ENCODE results near the gene BLMH.
"Not testable (repeated sequence)": the region's sequence is repeated elsewhere in the genome, so short reads cannot be mapped to it uniquely, and the experiment has no call there.

Gene BLMH

DNA sequence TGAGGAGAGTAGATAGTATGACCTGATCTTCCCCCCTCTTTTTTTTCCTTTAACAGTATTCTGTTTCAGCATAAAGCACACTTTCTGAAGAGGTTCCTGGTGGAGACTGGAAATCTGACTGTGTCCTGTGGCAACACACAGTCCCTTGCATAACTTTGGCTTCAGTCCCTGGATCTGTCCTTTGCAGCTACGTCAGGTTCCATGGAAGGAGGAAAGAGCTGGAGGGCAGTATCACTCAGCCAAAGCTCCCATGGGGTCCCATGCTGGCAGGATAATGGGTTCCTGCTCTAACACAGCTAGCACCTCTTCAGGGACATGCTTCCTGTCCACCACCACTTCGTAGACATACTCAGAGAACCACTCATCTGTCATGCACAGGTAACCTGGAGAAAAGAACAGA is 43.0 kb downstream of the BLMH start:
- DNase-seq (ENCODE audit: low read depth): no peak

DNA sequence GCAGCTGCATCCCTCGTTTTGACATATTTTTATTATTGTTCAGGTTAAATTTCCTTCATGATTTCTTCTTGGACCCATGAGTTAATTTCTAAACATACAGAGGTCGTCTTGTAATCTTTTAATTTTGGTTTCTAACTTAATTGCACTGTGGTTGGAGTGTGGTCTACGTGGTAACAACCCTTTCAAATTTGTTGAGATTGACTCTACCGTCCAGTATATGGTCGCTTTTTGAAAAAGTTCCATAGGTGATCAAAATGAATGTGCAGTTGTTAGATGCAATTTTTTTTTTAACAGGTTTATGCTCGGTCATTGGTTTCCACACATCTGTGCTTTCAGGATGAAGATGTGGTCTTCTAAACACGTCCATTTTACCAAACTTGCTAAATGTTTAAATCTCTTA is 45.3 kb downstream of the BLMH start:
- no peak for DNase-seq (ENCODE audit: low read depth)

DNA sequence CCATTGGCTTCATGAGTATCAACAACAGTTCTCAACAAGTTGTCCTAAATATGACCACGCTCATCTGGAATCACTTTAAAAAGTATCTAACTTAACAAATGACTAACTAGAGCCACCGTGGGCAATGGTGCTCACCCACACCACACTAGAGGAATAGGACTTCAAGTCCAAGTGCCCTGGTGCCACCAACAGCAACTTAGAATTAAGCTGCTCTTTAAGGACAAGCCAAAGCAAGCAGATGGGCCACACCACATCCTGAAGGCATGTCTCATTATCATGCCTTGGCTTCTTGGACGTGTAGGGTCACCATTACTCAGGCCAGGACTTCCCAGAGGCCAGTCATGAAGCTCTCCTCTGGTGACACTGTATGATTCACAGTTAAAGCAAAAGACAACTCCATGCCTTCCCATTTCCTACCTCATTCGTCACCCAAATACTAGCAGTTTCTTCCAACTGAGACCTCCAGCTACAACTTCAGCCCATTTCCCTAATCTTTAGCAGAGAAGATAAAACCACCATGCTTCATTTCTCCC is 46.8 kb downstream of the BLMH start:
- no peak for DNase-seq (ENCODE audit: low read depth)

DNA sequence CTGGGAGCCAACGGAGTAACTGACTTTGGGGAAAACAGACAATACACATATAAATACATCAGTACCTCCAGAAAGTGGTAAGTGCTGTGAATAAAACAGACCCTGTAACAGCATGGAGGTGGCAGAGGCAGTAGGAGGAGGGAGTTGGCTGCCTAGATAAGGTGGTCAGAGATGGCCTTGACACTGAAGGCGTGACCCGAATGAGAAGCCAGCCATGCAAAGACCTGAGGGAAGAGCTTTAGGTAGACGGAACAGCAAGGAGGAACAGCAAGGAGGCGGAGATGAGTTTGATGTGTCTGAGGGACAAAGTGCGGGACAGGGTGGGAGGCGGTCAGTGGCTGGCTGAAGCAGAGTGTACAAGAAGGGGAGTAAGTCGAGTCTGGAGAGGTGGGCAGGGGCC is 48.2 kb downstream of the BLMH start:
- no peak for DNase-seq (ENCODE audit: low read depth)

DNA sequence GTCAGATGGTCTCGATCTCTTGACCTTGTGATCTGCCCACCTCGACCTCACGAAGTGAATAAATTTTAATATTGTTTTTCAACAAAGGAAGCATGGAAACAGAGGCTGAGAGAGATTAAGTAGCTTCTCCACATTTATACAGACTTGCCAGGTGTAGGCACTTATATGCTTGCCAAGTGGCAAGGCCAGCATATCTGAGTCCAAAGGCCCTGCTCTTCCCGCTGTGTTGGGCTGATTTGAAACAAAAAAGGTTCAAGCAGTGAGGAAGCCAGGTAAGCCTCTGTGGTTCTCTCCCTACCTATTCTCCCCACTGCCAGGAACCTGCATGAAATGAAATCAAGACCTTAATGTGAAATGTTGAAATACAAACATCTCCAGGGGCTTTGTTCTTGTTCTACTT is 48.7 kb downstream of the BLMH start:
- DNase-seq (ENCODE audit: low read depth): no peak

DNA sequence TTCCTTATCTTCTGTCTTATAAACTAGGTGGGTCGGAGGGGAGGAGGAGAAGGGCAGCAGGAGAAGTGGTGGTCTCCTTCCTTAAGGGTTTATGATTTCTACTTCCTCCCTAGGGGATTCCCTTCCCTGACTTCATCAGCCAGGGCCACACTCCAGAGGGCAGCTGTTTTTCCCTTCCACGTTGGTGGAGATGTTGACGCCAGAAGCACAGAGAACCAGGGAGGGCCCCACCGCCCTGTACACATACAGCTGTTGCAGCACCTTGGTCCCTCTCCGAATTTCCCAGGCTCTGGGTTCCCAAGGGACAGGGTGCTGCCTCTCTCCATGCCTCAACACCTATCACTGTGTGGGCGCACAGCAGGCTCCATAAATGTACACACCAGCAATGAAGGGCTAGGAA is 50.7 kb downstream of the BLMH start:
- no peak for DNase-seq (ENCODE audit: low read depth)

DNA sequence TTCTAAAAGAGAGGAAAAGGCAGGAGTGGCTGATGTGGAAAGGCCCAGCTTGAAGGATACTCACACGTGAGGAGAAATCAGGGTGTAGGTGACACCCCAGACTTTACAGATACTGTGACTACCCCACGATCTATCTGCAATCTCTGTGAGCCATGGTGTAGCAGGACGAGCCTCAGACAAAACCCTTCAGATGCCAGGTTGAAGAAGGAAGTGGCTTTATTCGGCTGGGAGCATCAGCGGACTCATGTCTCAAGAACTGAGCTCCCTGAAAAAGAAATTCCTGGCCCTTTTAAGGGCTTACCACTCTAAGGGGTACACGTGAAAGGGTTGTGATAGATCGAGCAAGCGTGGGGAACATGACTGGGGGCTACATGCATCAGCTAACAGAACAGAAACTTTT is 51.6 kb downstream of the BLMH start:
- no peak for DNase-seq (ENCODE audit: low read depth)

DNA sequence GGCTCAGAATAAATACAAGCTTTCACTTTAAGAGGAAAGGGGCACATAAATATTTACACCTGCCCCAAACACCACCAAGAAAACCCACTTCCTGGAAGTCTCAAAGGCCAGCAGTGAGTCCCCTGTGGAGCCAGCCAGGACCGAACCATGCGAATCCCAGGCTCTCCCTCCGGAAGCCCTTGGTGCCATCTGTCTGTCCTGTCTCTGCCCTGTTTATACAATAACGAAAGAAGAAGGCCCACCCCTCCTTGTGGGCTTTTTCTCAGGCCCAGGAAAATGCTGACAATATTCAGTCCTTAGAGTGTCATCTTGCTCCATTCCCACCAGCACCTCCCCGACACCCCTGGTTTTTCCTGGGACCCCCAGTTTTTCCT is 52.7 kb downstream of the BLMH start:
- DNase-seq (ENCODE audit: low read depth): no peak

DNA sequence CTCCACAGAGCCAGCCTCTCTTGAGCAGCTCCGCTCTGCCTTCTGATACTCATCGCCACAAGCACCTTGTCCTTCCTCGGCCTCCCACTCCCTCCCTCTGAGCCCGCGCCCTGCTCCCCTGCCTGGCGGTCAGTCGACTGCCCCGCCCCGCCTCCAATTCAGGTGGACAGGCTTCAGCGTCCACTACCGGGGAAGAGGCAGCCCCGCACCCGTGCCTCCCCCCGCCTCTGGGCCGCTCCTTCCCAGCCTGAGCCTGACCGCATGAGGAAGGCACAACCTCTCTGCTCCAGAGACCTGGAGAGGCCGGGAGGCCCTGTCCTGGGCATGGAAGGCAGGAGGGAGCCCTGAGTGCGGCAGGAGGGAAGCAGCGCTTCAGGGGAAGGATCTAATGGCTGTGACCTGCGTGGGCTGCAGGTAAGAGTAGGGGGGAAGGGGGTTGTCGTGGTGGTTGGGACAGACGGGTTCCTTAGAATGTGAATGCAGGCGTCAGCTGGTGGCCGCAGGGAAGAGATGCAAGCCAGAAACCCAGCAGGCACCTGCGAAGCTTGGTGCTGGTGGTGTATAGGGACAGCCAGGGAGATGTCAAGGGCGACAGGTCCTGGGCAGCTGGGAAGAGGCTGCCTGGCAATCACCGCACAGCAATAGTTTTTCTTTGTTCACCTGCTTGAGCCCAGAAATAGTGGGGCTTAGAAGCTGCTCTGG is 53.2 kb downstream of the BLMH start:
- DNase-seq (ENCODE audit: low read depth): no peak

DNA sequence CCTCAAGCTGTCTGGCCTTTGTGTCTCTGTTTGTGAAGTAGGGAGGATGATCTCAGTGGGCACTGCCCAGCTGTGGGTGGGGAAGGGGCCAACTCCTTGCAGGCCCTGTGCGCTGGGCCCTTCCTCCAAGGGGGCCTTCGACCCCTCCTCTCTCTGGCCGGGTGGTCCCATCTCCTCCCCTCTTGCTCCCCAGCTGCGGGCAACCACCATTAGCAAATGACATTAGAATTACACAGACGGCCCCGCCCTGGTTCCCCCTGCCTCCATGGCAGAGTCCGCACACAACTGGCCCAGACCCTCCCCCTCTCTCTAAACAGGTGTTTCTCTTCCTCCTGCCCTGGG is 53.8 kb downstream of the BLMH start:
- DNase-seq (ENCODE audit: low read depth): no peak

DNA sequence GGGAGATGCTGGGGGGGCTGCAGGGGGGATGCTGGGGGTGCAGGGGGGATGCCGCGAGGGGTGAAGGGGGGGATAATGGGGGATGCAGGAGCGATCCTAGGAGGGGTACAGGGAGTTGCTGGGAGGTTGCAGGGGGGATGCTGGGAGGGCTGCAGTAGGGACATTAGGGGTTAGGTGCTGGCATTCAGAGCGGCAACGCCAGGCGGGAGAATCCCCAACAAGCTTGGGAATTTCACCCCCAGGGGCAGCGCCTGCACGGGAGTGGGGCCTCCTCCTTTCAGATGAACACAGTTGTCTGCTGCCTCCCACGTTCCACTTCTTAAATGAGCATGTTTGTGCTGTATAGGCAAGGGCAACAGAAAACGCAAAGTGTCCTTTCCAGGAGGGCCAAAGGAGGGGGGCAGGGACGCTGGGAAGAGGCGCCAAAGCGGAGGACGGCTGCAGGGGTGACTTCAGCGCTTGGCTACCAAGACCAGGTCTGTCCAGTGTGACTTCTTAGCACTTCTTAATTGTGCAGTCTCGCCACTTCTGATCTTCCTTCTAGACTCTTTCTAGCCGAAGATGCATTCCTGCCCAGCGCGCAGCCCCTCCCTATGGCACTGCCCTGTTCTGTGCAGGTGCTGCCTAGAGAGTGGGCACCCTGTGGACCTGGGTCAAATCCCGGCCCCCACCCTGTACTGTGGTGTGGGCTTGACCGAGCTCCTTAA is 54.3 kb downstream of the BLMH start:
- no peak for DNase-seq (ENCODE audit: low read depth)

DNA sequence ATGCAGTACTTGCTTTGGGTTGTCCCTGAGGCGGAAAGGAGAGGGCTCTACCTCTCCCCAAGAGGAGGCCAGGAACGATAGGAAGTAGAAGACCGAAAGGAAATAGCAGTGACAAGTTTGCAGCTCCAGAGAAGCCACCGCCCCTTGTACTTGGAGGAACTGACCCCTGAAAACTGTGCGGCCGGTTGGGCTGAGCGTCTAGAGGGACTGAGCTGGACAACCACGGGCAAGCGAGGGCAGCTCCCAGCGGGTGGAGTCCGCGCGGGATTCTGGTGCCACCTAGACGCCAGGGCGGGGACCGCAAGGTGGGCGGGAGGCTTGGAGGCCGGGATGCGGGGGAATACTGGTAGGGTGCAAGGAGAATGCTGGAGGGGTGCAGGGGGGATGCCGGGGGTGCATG is 55.0 kb downstream of the BLMH start:
- DNase-seq (ENCODE audit: low read depth): no peak

DNA sequence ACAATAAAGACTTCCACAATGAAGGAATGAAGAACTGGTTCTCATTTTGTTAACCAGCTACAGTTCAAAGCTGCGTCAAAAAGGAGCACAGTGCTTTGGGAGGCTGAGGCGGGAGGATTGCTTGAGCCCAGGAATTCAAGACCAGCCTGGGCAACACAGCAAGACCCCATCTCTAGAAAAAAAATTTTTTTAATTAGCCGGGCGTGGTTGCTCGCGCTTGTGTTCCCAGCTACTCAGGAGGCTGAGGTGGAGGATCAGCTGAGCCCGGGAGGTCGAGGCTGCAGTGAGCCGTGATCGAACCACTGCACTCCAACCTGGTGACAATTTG is 55.5 kb downstream of the BLMH start:
- no peak for DNase-seq (ENCODE audit: low read depth)

DNA sequence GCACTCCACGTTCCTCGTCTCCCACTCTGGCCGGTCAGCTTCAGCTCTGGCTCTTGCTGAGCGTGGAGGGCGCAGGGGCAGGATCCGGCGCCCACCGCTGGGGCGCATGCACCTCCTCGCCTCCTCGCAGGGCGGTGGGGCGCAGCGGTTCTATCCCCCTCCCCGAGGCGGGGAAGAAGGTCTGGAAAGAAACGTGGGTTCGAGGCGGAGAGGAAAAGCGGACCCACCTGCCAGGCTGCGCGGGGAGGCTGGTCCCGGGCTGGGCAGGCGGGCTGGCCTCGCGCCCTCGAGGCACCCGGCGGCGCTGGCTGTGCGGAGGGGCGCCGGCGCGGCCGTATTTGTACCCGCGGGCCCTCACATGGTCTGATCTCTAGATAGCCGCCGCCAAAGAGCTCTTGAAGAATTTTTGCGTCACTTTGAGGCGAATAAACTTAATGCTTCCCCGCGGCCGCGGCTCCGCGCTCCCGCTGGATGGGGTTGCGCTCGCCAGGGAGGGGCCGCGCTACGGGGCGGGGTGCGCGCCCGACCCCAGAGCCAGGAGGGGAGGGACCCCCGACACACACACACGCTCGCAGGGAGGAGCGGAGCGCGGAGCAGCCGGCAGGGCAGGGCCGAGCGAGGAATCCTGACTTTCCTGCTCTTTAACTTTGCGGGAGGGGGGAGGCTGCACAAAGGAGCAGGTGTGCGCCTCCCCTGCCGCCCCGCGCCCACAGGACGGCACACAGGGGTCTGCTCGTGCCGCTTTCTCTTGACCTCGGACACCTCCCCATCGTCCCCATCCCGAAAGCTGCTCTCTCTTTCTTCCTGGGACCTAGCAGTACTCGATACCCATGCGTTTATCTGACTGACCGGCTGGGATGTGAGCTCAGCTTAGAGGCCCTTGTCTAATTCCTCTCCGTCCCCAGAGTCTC is 56.1 kb downstream of the BLMH start, which contains the start of gene SLC6A4:
TSS of gene SLC6A4 (minus strand) at position 312 of the 911 bp plus-strand sequence. CDS start 13,739 bp downstream, outside the sequence.
- no peak for DNase-seq (ENCODE audit: low read depth)

DNA sequence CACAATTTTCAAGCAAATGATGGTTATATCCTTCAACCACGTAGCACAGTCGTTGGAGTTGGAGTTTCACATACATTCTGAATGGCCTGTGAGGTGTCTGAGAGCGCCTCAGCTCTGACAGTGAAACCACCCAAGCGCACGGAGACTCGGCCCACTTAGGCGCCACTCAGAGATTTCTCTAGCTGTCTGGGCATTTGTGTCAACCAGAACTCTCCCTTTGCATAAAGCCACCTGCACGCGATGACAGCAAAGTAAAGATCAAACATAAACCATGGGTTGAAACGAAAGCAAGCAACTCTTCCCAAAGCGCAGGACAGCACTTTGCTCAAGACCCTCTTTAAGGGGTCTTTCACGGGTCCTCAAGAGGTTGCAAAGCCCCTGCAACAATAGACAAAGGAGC is 56.8 kb downstream of the BLMH start:
- DNase-seq (ENCODE audit: low read depth): no peak

DNA sequence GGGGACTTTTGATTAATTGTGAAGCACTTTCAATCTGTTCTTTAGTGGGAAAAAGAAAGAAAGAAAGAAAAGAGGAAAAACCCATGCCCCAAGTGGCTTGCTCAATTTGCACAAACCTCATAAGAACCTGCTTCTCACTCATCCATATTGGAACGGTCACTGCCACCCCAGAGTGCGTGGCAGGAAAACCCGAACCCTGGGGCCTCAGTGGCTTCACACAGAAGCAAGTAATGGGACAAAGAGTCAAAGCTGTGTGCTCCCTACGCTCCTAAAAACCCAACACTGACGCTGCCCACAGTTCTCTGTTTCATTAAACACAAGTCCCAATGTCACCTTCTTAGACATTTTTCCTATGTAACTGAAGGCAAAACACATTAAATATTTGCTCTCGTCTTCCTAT is 57.4 kb downstream of the BLMH start:
- DNase-seq (ENCODE audit: low read depth): no peak

DNA sequence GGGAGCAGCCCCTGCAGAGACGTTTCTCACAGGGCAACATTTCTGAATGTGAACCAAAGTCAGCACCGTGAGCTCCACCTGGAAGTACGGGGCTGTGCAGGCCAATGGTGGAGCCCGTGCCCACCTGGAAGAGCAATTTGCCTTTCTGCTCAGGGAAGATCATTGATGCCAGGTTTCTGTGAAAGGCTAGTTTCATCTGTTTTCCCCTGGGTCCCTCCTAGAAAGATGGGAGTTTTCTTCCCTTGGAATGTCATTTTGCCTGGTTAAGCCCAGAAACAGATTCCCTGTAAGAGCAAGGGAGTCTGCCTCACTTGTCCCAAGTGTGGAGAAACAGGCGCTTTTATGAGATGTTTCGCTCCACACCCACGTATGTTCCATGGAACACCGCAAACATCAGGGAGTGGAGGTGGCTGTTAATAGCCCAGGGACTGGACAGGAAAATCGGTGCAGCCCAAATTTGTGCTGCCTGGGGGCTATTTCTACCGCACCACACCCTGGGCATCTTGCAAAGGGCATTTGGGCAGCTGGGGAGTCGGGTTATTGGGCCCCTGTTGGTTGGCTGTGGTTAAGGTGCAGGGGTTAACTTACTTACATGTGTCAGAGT is 58.8 kb downstream of the BLMH start:
- no peak for DNase-seq (ENCODE audit: low read depth)

DNA sequence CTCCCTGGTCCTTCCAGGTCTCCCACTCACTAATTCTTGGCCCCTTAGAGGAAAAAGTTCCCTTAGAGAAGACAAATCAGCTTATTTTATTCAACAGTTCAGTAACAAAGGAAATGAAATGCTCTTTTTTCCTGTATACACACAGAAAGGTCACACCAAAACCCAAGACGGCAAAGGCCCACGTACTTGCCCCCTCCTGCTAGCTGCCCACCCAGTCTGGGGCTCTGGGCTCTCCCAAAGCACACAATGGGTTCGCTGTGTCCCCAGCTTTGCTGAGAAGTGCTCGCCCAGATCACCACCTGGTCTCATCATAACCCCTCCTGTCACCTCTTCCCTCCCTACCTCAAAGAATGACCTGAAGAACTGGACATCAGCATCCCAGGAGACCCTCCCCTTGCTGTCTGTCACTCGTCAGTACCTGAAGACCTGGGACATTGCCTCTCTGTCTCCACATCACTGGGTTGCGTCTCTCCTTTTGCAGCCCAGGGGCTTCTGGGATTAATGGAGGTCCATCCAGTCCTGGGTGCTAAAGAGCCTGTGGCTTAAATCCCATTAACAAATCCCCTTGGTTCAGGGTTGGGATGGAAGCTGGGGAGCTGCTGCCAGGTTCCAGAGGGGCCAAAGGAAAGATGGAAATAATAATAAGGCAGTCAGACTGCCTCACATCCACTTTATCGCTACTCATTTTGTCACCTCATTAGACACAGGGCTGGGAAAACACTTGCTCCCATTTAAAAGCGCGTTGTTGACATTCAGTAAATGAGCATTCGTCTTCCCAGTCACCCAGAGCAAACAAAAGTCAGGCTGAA is 59.5 kb downstream of the BLMH start:
- DNase-seq (ENCODE audit: low read depth): no peak

DNA sequence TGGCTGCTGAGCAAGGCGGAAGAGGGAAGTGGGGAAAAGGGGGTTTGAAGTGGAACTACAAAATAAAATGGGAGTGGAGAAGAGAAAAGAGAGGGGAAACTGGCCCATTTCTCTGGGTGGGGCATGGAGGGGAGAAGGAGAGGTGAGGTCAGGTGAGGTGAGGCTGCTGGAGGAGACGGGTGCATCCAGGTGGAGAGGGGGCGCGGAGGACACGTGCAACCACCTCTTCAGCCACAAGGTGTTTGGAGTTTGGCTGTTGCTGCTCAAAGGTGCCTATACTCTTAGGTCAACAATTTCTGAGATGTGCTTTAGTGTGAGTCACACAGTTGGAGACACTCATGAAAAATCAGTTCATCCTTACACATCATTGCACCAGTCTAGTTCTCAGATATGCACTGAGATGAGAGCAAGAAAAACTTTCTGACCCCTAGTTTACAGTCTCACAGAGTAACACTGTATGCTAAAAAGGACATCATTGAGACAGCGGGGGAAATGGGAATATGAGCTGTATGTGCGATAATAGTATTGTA is 61.1 kb downstream of the BLMH start:
- no peak for DNase-seq (ENCODE audit: low read depth)

DNA sequence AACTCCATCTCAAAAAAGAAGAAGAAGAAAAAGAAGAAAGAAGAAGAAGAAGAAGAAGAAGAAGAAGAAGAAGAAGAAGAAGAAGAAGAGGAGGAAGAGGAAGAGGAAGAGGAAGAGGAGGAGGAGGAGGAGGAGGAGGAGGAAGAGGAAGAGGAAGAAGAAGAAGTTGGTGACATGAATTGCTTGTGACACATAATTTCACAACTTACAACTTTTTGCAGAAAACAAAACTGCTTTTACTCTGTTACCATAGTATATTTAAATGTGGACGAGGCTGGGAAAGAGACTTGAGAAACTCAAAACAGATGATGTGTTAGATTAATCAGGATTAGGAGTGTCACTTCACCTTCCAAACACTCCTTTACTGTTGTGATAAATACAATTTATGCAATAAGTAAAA is 61.7 kb downstream of the BLMH start:
- not testable (repeated sequence) for DNase-seq (ENCODE audit: low read depth)

DNA sequence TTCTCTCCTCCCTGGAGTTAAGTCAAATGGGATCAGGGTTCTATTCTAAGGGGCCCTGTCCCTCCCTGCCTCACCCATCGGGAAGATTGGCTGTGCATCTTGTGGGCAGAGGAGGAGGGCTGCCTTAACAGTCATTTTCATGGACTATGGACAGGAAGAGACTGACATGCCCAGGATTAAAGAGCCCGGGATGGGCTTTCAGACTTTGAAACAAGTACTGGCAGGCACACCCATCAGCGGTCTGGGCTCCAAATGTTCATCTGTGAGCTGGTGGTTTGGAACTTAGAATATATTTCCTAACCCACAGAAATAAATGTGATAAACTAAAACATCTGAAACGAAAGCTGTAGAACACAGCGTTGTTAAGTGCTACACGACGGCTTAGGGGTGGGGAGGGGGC is 62.7 kb downstream of the BLMH start:
- no peak for DNase-seq (ENCODE audit: low read depth)
